Right atrium auricular region (tissue), 2 donors: ENCODE results near the gene ZHX3. TPM values are rescaled to one million over a fixed set of nuclear protein-coding genes. Genes with fewer than 3 reads are reported as not detected.

ENCODE experiments used
- DNase-seq: peaks from one replicate; pipeline ENCODE4 v3.0.0-alpha.2; 2019; ENCODE audit warnings: low spot score
- H3K27ac ChIP-seq, 2 donors: fragments of 200-600 bp; sonication (generic); 1 replicate in 1 of 2; 2 replicates in 1 of 2; pipeline ENCODE4 v1.5.1; 2016 to 2019
- H3K27me3 ChIP-seq, 2 donors: fragments of 200-600 bp; sonication (generic); one replicate each; pipeline versions ENCODE4 v1.5.1 to v1.6.0; 2017 to 2019
- H3K36me3 ChIP-seq: fragments of 200-600 bp; sonication (generic); one replicate; pipeline ENCODE4 v1.5.1; 2016
- H3K4me1 ChIP-seq, 2 donors: fragments of 200-600 bp; sonication (generic); one replicate each; pipeline versions ENCODE4 v1.5.1 to v1.6.0; 2017 to 2019
- H3K4me3 ChIP-seq, 2 donors: fragments of 200-600 bp; sonication (generic); 1 replicate in 1 of 2; 2 replicates in 1 of 2; pipeline ENCODE4 v1.5.1; 2017 to 2019; ENCODE audit warnings: mild to moderate bottlenecking in 1 of 2, moderate library complexity in 1 of 2
- H3K9me3 ChIP-seq, 2 donors: fragments of 200-600 bp; sonication (generic); one replicate each; pipeline ENCODE4 v1.5.1; 2019
- CTCF ChIP-seq, 2 donors: fragments of 200-600 bp; sonication (generic); IDR thresholded peaks; one replicate each; pipeline ENCODE4 v1.5.1; 2019; ENCODE audit warnings: antibody characterized with exemption in 2 of 2
- total RNA-seq, 2 donors: library from RNA; depleted of rRNA; stranded (reverse); fragments of >200 nt; gene quantifications; one replicate each; pipeline ENCODE4 v1.1.0, GENCODE V29; 2016

ZHX3 gene
- total RNA-seq, 2 donors from 2014 or later = 23.8 to 25.7 TPM

GRCh38 chr20:41356951-41357350 is 39.4 kb upstream of the ZHX3 start:
- TF ChIP-seq CTCF (IDR thresholded peaks at IDR 0.05) = no peak
- Histone ChIP-seq H3K27ac (no peak overlapping the region), H3K27me3 (no peaks in the 10 kb centered on the region), H3K4me3 (no peak overlapping the region), H3K36me3 (peaks cover 12% of the 10 kb centered on the region), H3K9me3 (no peaks in the 10 kb centered on the region), H3K4me1 (peaks cover 0 to 26% of the 10 kb centered on the region in 2 donors)
- no peak for DNase-seq

GRCh38 chr20:41355598-41356203 is 38.2 kb upstream of the ZHX3 start:
- Histone ChIP-seq H3K4me1 (peaks cover 0 to 16% of the 10 kb centered on the region in 2 donors), H3K27ac (no peak overlapping the region), H3K4me3 (no peak overlapping the region), H3K27me3 (no peaks in the 10 kb centered on the region), H3K9me3 (no peaks in the 10 kb centered on the region), H3K36me3 (peaks cover 18% of the 10 kb centered on the region)
- no peak for DNase-seq
- no peak for TF ChIP-seq CTCF (IDR thresholded peaks at IDR 0.05)

GRCh38 chr20:41355192-41355591 is 37.7 kb upstream of the ZHX3 start:
- TF ChIP-seq CTCF (IDR thresholded peaks at IDR 0.05) = no peak
- Histone ChIP-seq H3K27me3 (no peaks in the 10 kb centered on the region), H3K9me3 (no peaks in the 10 kb centered on the region), H3K4me1 (peaks cover 0 to 11% of the 10 kb centered on the region in 2 donors), H3K36me3 (peaks cover 19% of the 10 kb centered on the region), H3K27ac (no peak overlapping the region), H3K4me3 (no peak overlapping the region)
- DNase-seq = no peak

- no peak overlapping the region for H3K27ac ChIP-seq
- peaks cover 32% of the 10 kb centered on the region for H3K36me3 ChIP-seq
- H3K4me3 ChIP-seq = no peak overlapping the region
- no peaks in the 10 kb centered on the region for H3K9me3 ChIP-seq
- no peak for DNase-seq
- H3K27me3 ChIP-seq = no peaks in the 10 kb centered on the region
- no peak for TF ChIP-seq CTCF (IDR thresholded peaks at IDR 0.05)
- no peaks in the 10 kb centered on the region for H3K4me1 ChIP-seq
Measured at GRCh38 chr20:41353530-41353929, 36.0 kb upstream of the ZHX3 start.

- no peaks in the 10 kb centered on the region for H3K27me3 ChIP-seq
- TF ChIP-seq CTCF (IDR thresholded peaks at IDR 0.05) = no peak
- no peaks in the 10 kb centered on the region for H3K9me3 ChIP-seq
- H3K4me3 ChIP-seq = no peak overlapping the region
- H3K36me3 ChIP-seq = peaks cover 34% of the 10 kb centered on the region
- no peak for DNase-seq
- no peaks in the 10 kb centered on the region for H3K4me1 ChIP-seq
- H3K27ac ChIP-seq = no peak overlapping the region
Measured at GRCh38 chr20:41352666-41353065, 35.1 kb upstream of the ZHX3 start.

GRCh38 chr20:41352106-41352505 is 34.6 kb upstream of the ZHX3 start:
- no peaks in the 10 kb centered on the region for H3K27me3 ChIP-seq
- H3K27ac ChIP-seq = no peak overlapping the region
- DNase-seq = no peak
- no peaks in the 10 kb centered on the region for H3K9me3 ChIP-seq
- H3K4me1 ChIP-seq = no peaks in the 10 kb centered on the region
- no peak for TF ChIP-seq CTCF (IDR thresholded peaks at IDR 0.05)
- H3K4me3 ChIP-seq = no peak overlapping the region
- H3K36me3 ChIP-seq = peaks cover 28% of the 10 kb centered on the region
